Stimulated activated naive CD8-positive, alpha-beta T cell treated with anti-CD3 and anti-CD28 coated beads, Interleukin-15, Interleukin-2, amounts not matched to agents 100 ng/mL and 50 ng/mL, for 24 hours (primary cell): Measurements from ENCODE around the gene ATXN7L3B.

ENCODE experiments used
- H3K27ac Mint-ChIP-seq: one replicate; pipeline ENCODE4 v1.8.0; 2021; ENCODE audit warnings: mild to moderate bottlenecking, mixed read lengths
- H3K27me3 Mint-ChIP-seq: one replicate; pipeline ENCODE4 v1.8.0; 2021; ENCODE audit warnings: mixed read lengths
- H3K36me3 Mint-ChIP-seq: one replicate; pipeline ENCODE4 v1.8.0; 2021; ENCODE audit warnings: low read depth, mixed read lengths
- H3K4me1 Mint-ChIP-seq: one replicate; pipeline ENCODE4 v1.8.0; 2021; ENCODE audit warnings: low read depth, mixed read lengths
- H3K4me3 Mint-ChIP-seq: one replicate; pipeline ENCODE4 v1.8.0; 2021; ENCODE audit warnings: mild to moderate bottlenecking, mixed read lengths
- H3K9me3 Mint-ChIP-seq: one replicate; pipeline ENCODE4 v1.8.0; 2021; ENCODE audit warnings: mixed read lengths

The ATXN7L3B gene

DNA sequence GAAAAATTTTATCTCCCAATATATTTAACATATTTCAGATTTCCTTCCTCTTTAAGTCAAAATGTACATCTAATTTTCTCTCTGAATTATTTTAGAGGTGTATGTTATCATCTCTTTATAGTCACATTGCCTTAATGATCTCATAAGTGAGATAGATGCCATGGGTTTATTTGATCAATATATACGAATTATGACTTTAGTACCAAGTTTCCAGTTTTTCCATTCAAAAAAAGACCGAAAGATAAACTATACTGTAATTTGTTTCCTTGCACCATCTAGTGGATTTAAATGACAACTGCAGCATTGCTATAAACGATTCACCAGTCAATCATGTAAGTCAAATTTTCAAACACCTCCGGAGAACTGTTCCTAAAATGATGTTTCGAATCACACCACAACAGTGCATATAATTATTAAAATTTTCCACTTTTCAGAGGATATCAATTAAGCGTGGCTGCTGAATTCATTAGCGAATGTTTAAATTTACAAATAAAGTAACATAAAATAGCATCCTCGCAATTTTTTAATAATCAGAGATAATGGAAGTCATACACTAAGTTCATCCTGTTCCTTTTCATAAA, 419 bp upstream of the ATXN7L3B start:
- H3K9me3 Mint-ChIP-seq = no peaks in the 10 kb centered on the region
- peak overlapping the region; percentile 97 for H3K4me3 Mint-ChIP-seq
- H3K27me3 Mint-ChIP-seq = no peaks in the 10 kb centered on the region
- H3K27ac Mint-ChIP-seq = peak overlapping the region; percentile 98
- H3K4me1 Mint-ChIP-seq = peaks cover 53% of the 10 kb centered on the region
- H3K36me3 Mint-ChIP-seq = peaks cover 46% of the 10 kb centered on the region

DNA sequence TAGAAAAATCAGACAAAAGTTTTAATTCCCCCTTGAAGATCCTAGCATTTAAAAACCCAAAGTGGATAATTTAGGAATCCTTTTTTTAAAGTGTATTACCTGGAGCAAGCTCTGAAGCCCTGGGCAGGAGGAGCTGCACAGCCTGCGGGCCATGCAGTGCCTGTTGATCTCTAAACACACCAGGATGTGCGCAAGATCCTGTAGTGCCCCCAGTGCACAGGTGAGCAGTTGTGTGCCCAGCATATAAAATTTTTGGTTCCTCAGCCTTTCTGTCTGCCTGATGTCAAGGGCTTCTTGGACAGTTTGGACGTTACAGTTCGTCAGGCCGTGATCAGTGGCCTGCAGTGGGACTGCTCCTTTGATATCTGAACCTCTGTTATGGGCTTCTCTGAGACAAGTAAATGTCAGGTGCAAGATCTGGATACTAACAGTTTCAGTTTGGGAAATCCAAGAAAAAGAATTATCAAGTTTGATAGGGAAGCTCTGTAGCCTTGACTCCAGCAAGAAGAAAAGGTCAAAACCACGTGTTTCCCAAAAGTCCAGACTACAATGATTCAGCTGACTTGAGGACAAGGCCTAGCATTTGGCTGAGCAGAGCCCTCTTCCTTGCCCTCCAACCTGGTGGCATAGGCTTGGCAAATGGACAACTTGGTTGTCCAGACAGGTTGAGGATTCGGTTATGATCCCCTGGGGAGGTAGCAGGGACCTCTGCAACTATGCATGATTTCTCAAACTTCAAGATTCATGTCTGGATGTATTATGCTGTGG, 1.0 kb downstream of the ATXN7L3B start:
- H3K4me1 Mint-ChIP-seq = peaks cover 60% of the 10 kb centered on the region
- H3K36me3 Mint-ChIP-seq = peaks cover 60% of the 10 kb centered on the region
- no peaks in the 10 kb centered on the region for H3K27me3 Mint-ChIP-seq
- peak overlapping the region; percentile 97 for H3K4me3 Mint-ChIP-seq
- no peaks in the 10 kb centered on the region for H3K9me3 Mint-ChIP-seq
- H3K27ac Mint-ChIP-seq = peak overlapping the region; percentile 98

DNA sequence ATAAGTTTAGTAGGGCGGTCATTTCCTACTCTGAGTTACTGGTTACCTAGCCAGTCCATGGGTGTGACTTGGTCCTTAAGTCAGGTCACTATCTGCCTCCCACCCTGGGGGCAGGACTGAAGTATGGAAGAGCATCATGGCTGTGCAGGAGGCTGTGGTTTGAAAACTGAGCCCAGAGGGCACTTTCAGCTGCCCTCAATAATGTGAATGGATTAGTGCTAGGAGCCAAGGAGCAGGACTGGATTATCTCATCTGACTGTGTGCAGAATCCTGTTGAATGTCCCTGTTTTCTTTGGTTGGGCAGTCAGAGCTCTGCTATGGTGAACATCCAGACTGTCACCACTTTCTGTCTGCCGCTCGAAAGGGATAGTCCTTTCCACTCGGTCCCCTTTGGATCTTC, 1.6 kb downstream of the ATXN7L3B start:
- Mint-ChIP-seq H3K27ac (peak overlapping the region; percentile 98), H3K27me3 (no peaks in the 10 kb centered on the region), H3K4me1 (peaks cover 60% of the 10 kb centered on the region), H3K4me3 (peak overlapping the region; percentile 97), H3K36me3 (peaks cover 63% of the 10 kb centered on the region), H3K9me3 (no peaks in the 10 kb centered on the region)

DNA sequence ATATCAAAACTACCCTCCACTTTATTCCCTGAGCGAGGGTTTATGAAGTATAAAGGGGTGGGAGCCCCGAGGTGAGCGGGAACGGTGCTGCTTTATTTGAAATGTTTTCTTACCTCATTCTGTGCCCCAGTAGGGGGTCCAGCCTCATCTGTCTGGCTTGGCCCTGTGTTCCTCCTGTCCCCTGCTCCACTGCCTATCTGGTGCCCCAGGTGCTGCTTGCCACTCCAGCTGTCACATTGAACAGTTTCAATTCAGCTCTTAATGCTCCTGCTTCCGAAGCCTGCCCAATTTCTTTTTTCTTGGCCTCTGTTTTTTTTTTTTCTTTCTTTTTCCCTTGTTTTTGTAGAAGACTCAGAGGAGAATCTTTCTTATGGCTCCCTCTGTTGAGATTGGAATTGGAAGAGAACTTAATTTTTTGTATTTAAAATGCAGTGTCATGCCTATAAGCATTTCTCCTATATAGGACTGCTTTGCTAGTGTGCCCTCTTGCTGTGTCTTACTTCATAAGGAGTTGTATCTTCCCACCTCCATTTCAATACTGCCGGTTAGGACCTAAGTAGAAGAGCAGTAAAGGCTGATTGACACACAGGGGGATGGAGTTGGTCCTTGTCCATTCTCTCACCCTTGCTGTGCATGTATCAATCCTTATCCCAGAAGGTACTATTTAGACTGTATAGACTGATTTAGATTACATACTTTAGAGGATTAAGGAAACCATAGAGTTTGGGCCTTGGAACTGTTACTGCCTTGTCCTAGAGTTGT, 2.3 kb downstream of the ATXN7L3B start:
- Mint-ChIP-seq H3K36me3 (peaks cover 65% of the 10 kb centered on the region), H3K27me3 (no peaks in the 10 kb centered on the region), H3K27ac (peak overlapping the region; percentile 98), H3K4me1 (peaks cover 60% of the 10 kb centered on the region), H3K4me3 (peak overlapping the region; percentile 97), H3K9me3 (no peaks in the 10 kb centered on the region)

DNA sequence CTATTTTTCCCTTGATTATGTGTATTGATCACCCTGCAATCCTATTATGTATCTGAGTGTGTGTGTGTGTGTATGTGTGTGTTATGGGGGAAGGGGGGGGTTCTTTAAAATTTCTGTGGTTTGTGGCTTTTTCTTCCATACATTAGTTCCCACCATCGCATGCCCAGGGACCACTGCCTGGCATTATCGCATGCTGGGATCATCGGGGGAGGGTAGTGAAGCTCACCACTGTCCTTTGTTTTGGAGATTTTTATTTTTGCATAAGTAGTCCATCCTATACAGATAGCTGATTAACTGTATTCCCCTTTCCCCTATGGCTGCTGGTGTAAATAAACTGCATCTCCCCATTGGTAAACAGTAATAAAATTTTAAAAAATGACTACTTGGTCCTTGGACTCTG, 3.4 kb downstream of the ATXN7L3B start:
- no peaks in the 10 kb centered on the region for H3K9me3 Mint-ChIP-seq
- H3K27ac Mint-ChIP-seq = no peak overlapping the region
- no peaks in the 10 kb centered on the region for H3K27me3 Mint-ChIP-seq
- H3K4me3 Mint-ChIP-seq = peak overlapping the region; percentile 35
- H3K36me3 Mint-ChIP-seq = peaks cover 65% of the 10 kb centered on the region
- H3K4me1 Mint-ChIP-seq = peaks cover 55% of the 10 kb centered on the region

DNA sequence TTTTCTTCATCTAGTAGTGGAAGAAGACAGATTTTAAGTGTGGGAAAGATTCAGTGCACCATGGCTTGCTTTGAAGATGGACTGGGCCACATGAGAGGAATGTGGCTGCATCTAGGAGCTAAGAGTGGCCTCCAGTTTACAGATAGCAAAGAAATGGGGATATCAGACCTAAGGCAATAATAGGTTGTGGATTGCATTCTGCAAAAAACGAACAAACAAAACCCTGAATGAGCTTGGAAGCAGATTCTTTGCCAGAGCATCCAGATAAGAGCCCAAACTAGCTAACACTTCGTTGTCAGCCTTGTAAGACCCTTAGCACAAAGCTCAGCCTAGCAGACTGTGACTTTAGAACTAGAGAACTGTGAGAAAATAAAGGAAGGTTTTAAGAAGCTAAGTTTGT, 9.6 kb downstream of the ATXN7L3B start:
- Mint-ChIP-seq H3K9me3 (no peaks in the 10 kb centered on the region), H3K27ac (no peak overlapping the region), H3K4me1 (peaks cover 7% of the 10 kb centered on the region), H3K27me3 (no peaks in the 10 kb centered on the region), H3K36me3 (peaks cover 19% of the 10 kb centered on the region), H3K4me3 (no peak overlapping the region)

DNA sequence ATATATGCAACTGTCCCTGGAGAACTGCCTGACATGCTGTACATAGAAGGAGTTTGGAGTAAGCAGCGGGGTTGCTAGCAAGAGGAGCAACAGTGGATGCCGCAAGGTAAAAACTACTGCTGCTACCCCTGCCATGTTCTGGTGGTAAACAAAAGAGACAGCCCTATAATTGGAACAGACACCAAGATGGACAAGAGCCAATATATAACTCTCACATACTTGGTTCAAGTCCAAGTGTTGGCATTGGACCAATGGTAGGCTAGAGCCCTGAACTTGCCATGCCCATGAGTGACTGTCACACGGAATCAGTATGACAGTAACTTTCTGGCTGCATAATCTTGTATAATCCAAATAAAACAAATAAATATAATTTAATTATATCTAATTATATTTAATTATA, 13.7 kb downstream of the ATXN7L3B start:
- Mint-ChIP-seq H3K4me1 (no peaks in the 10 kb centered on the region), H3K36me3 (no peaks in the 10 kb centered on the region), H3K27me3 (no peaks in the 10 kb centered on the region), H3K9me3 (no peaks in the 10 kb centered on the region), H3K4me3 (no peak overlapping the region), H3K27ac (no peak overlapping the region)

DNA sequence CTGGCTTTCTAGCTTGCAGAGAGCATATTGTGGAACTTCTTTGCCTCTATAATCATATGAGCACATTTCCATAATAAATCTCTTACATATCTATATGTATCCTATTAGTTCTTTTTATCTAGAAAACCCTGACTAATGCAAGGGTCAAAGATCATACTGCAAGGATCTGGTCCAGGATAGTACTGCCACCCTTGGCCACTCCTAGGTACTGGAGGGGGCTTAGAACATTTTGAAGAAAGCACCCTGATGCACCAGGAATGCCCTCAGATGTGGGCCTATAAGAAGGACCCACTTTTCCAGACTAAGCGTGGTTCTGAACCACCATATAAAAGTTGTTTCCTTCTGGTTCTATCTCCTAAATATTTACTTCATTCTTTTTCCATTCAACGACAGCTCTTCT, 14.6 kb downstream of the ATXN7L3B start:
- H3K9me3 Mint-ChIP-seq = no peaks in the 10 kb centered on the region
- H3K36me3 Mint-ChIP-seq = no peaks in the 10 kb centered on the region
- no peak overlapping the region for H3K4me3 Mint-ChIP-seq
- no peak overlapping the region for H3K27ac Mint-ChIP-seq
- H3K4me1 Mint-ChIP-seq = no peaks in the 10 kb centered on the region
- no peaks in the 10 kb centered on the region for H3K27me3 Mint-ChIP-seq

DNA sequence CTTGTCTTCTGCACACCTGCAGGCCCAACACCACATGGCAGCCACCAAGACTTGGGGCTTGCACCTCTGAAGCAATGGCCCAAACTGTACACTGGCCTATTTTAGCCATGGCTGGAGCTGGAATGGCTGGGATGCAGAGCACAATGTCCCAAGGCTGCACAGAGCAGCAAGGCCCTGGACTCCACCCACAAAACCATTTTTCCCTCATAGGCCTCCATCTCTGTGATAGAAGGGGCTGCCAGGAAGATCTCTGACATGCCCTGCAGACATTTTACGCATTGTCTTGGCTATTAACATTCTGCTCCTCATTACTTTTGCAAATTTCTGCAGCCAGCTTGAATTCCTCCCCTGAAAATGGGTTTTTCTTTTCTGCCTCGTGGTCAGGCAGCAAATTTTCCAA, 22.1 kb downstream of the ATXN7L3B start:
- Mint-ChIP-seq H3K4me3 (no peak overlapping the region), H3K4me1 (no peaks in the 10 kb centered on the region), H3K36me3 (no peaks in the 10 kb centered on the region), H3K9me3 (no peaks in the 10 kb centered on the region), H3K27me3 (peaks cover 11% of the 10 kb centered on the region), H3K27ac (no peak overlapping the region)

DNA sequence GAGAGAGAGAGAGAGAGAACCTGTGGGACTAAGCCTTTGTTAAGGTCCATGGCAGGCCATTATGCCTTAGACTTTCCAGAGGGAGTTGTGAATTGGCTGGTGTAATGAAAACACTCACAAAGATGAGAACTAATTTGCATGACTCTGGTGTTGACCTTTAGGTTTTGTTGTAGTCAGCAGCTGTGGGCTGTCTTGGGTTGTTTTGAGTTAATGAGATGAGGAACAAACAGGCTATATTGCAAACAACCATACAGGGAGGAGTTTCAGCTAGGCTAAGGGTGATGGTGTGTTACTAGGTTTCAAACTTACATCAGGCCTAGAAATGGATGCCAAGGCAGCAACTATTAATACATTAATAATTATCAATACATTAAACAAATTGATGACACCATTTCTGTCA, 26.3 kb downstream of the ATXN7L3B start:
- no peaks in the 10 kb centered on the region for H3K36me3 Mint-ChIP-seq
- no peaks in the 10 kb centered on the region for H3K4me1 Mint-ChIP-seq
- no peaks in the 10 kb centered on the region for H3K9me3 Mint-ChIP-seq
- H3K27ac Mint-ChIP-seq = no peak overlapping the region
- peaks cover 9% of the 10 kb centered on the region for H3K27me3 Mint-ChIP-seq
- no peak overlapping the region for H3K4me3 Mint-ChIP-seq

DNA sequence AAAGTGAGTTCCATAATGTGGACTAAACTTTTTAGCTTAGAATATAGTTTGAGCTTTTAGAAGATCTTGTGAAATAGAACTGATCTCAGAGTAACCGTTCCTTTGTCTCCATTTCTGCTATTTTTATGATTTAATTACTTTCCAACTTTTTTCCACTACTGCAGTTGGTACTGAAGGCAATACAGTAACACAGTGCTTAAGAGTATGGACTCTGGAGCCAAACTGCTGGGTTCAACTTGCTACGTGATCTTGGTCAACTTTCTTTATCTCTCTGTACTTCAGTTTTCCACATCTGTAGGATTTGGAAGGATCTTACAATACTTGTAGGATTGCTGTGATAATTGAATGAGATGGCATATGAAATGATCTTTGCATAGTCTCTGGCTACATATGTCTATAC, 40.9 kb downstream of the ATXN7L3B start:
- Mint-ChIP-seq H3K27ac (no peak overlapping the region), H3K27me3 (peaks cover 10% of the 10 kb centered on the region), H3K4me3 (no peak overlapping the region), H3K36me3 (no peaks in the 10 kb centered on the region), H3K9me3 (peaks cover 4% of the 10 kb centered on the region), H3K4me1 (no peaks in the 10 kb centered on the region)

DNA sequence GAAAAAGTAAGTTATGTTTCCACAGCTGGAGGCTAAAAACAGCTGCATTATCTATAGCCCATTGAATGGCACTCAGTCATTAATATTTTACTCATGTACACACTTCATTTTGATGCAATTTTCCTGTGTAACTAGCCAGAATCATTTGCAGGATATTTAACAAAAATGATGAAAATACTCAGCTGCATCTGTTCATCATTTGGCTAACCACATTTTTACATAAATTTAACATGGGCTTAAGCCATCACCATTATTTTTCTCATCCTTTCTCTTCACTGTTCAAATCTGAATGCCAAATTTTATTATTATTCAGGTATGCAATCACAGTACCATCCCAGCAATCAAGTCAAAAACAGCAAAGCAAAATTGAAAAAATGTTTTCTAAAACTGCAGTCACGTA, 41.8 kb downstream of the ATXN7L3B start:
- Mint-ChIP-seq H3K27ac (no peak overlapping the region), H3K4me3 (no peak overlapping the region), H3K36me3 (no peaks in the 10 kb centered on the region), H3K27me3 (peaks cover 10% of the 10 kb centered on the region), H3K4me1 (no peaks in the 10 kb centered on the region), H3K9me3 (peaks cover 4% of the 10 kb centered on the region)

DNA sequence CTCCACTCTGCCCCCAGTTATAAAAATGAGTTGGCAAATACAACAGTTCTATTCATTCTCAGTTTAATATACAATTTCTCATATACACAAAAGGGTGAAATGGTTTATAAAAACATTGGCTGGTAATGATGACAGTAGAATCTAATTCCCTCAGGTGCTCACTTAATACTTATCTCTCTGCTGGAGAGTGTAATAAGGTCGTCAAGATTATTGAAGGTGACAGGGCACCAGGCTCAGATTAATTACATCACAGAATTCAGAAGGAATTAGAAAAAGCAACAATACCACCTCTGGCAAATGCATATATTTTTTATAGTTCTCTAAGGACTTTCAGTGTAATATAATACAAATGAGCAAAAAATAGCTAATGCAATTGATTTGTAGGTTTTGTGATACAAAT, 42.3 kb downstream of the ATXN7L3B start:
- Mint-ChIP-seq H3K4me1 (no peaks in the 10 kb centered on the region), H3K27ac (no peak overlapping the region), H3K4me3 (no peak overlapping the region), H3K27me3 (peaks cover 10% of the 10 kb centered on the region), H3K36me3 (no peaks in the 10 kb centered on the region), H3K9me3 (peaks cover 4% of the 10 kb centered on the region)

DNA sequence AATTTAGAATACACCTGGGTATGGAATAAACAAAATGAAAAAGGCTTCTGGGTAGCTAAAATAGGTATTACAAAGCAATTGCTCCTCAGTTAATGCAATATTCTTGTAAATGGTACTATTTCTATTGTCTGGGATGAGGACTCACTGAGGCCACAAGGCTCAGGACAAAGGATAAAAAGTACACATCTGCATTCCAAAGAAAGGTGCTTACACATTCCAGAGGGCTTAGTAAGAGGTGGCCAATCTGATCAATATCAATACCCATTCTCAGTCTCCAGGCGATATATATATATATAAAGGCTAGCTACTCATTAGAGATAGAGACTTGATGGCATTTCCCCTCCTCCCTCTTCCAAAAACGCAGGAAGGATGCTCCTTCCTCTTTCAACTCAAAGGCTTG, 43.8 kb downstream of the ATXN7L3B start:
- H3K4me3 Mint-ChIP-seq = no peak overlapping the region
- no peak overlapping the region for H3K27ac Mint-ChIP-seq
- no peaks in the 10 kb centered on the region for H3K36me3 Mint-ChIP-seq
- no peaks in the 10 kb centered on the region for H3K4me1 Mint-ChIP-seq
- H3K9me3 Mint-ChIP-seq = no peaks in the 10 kb centered on the region
- H3K27me3 Mint-ChIP-seq = peaks cover 7% of the 10 kb centered on the region

DNA sequence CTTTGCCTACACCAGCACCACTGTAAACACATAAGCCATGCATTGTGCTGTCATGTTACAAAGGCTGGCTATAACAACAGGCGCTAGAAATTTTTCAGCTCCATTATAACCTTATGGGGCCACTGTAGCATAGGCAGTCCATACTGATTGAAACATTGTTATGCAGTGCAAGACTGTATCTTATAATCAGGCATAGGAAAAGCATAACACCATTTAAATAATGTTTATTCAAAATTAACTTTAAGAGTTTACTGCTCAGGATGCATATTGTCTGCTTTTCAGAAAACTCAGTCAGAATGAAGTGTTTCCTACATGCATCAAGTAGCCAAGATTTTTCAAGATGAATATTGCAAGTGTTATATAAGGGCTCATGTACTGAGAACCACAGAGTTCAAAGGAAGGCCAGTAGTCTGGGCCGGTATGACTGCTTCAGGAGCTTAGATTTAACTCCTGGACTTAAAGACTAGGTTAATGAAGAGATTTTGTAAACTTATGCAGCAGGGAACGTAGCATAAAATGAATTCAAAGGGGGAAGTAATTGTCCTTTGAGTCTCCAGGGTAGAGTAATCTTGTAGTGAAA, 46.9 kb downstream of the ATXN7L3B start:
- no peaks in the 10 kb centered on the region for H3K4me1 Mint-ChIP-seq
- H3K27ac Mint-ChIP-seq = no peak overlapping the region
- H3K9me3 Mint-ChIP-seq = no peaks in the 10 kb centered on the region
- no peaks in the 10 kb centered on the region for H3K36me3 Mint-ChIP-seq
- H3K27me3 Mint-ChIP-seq = no peaks in the 10 kb centered on the region
- no peak overlapping the region for H3K4me3 Mint-ChIP-seq
